Activated T-cell treated with anti-CD3 and anti-CD28 coated beads, Interleukin-2, amount 50 U/mL, for 4 hours (primary cell): ENCODE results near the gene VTI1B. TPM values are rescaled to one million over a fixed set of nuclear protein-coding genes. Genes with fewer than 3 reads are reported as not detected.

Source experiments
- ATAC-seq, 2 donors: fragments of 200-7000 bp; cut with Tn5 transposase; one replicate each; pipeline ENCODE4 v1.10.0; 2021
- DNase-seq: peaks from one replicate; pipeline ENCODE4 v3.0.0-alpha.2; 2020
- H3K27me3 Mint-ChIP-seq: one replicate; pipeline ENCODE4 v1.8.0; 2021; ENCODE audit warnings: low read depth, mixed read lengths
- H3K36me3 Mint-ChIP-seq: one replicate; pipeline ENCODE4 v1.8.0; 2022; ENCODE audit warnings: mixed read lengths; ENCODE audit not compliant: insufficient read depth
- H3K4me1 Mint-ChIP-seq: one replicate; pipeline ENCODE4 v1.8.0; 2021; ENCODE audit warnings: low read depth, mixed read lengths
- H3K4me3 Mint-ChIP-seq: one replicate; pipeline ENCODE4 v1.8.0; 2021; ENCODE audit warnings: mild to moderate bottlenecking, moderate library complexity, mixed read lengths
- H3K9me3 Mint-ChIP-seq: one replicate; pipeline ENCODE4 v1.8.0; 2021; ENCODE audit warnings: mixed read lengths
- total RNA-seq, 3 donors: library from RNA; stranded (reverse); gene quantifications; one replicate each; pipeline ENCODE4 v1.2.1, GENCODE V29; 2021

The VTI1B gene
- total RNA-seq, 3 donors from 2014 or later = 79.2 to 86.8 (median 80.1) TPM

- no peak for DNase-seq
- Mint-ChIP-seq H3K4me1 (no peaks in the 10 kb centered on the region), H3K27me3 (no peaks in the 10 kb centered on the region), H3K9me3 (no peaks in the 10 kb centered on the region), H3K4me3 (no peak overlapping the region), H3K36me3 (peaks cover 37% of the 10 kb centered on the region)
- no peak for ATAC-seq
Observed at GRCh38 chr14:67653651-67654280, 20.7 kb downstream of the VTI1B start.

- no peaks in the 10 kb centered on the region for H3K27me3 Mint-ChIP-seq
- no peak for ATAC-seq
- H3K4me3 Mint-ChIP-seq = no peak overlapping the region
- H3K9me3 Mint-ChIP-seq = no peaks in the 10 kb centered on the region
- no peak for DNase-seq
- H3K36me3 Mint-ChIP-seq = peaks cover 31% of the 10 kb centered on the region
- no peaks in the 10 kb centered on the region for H3K4me1 Mint-ChIP-seq
Observed at GRCh38 chr14:67652189-67652588, 22.2 kb downstream of the VTI1B start.

DNA sequence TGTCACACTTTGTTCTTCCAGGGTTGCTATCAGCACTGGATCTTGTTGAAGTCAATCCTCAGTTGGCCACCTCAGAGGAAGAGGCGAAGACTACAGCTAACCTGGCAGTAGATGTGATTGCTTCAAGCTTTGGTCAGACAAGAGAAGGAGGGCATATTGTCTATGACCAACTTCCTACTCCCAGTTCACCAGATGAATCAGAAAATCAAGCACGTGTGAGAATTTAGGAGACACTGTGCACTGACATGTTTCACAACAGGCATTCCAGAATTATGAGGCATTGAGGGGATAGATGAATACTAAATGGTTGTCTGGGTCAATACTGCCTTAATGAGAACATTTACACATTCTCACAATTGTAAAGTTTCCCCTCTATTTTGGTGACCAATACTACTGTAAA lies 23.7 kb downstream of the VTI1B start:
- no peak for ATAC-seq
- Mint-ChIP-seq H3K4me1 (no peaks in the 10 kb centered on the region), H3K4me3 (no peak overlapping the region), H3K9me3 (no peaks in the 10 kb centered on the region), H3K27me3 (no peaks in the 10 kb centered on the region), H3K36me3 (peaks cover 33% of the 10 kb centered on the region)
- DNase-seq = no peak

DNA sequence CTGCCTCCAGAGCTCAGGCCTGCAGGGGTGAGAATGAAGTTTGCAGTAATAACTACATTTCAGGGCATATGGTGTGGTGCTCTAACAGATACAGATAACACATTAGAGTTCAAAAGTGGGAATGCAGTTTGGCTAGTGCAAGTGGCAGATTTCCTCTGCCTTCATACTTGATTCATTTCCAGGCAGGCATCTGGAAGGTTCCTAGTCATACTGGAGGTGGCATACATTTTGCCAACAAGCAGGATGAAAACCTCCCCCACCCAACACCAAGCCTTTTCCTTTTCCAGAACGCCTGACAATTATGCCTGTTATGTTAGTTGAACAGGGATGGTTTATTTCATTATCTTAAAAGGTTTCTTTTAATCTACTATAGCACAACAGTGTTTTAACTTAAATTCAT lies 24.3 kb downstream of the VTI1B start:
- ATAC-seq = no peak

DNA sequence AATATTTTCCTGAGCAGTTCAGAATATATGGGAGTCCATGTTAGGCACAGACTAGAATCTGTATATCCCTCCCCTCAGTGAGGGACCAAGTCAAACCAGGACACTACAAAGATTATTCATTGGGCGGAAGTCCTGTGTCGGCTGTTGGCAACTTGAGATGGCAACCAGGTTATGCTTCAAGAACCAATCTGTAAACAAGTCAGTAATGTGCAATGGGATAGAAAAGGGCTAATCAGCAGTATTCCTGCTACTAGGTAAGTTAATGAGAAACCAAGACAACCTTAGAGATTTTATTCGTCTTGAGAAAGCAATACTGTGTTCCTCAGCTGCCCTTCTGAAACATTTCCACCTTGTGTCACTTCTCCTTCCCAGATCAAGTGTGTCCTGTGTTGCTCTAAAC lies 28.3 kb downstream of the VTI1B start:
- DNase-seq (no peak), ATAC-seq (no peak)
- Mint-ChIP-seq H3K27me3 (no peaks in the 10 kb centered on the region), H3K36me3 (peaks cover 23% of the 10 kb centered on the region), H3K9me3 (no peaks in the 10 kb centered on the region), H3K4me1 (peaks cover 8% of the 10 kb centered on the region), H3K4me3 (no peak overlapping the region)

More for the DNA sequence above, 24.3 kb downstream of the VTI1B start:
- Mint-ChIP-seq H3K36me3 (peaks cover 33% of the 10 kb centered on the region), H3K9me3 (no peaks in the 10 kb centered on the region), H3K4me3 (no peak overlapping the region), H3K4me1 (no peaks in the 10 kb centered on the region), H3K27me3 (no peaks in the 10 kb centered on the region)
- DNase-seq = no peak

GRCh38 chr14:67645414-67645813 lies 29.0 kb downstream of the VTI1B start:
- Mint-ChIP-seq H3K36me3 (peaks cover 17% of the 10 kb centered on the region), H3K4me1 (peaks cover 8% of the 10 kb centered on the region), H3K4me3 (no peak overlapping the region), H3K27me3 (no peaks in the 10 kb centered on the region), H3K9me3 (no peaks in the 10 kb centered on the region)
- DNase-seq (no peak), ATAC-seq (no peak)

DNA sequence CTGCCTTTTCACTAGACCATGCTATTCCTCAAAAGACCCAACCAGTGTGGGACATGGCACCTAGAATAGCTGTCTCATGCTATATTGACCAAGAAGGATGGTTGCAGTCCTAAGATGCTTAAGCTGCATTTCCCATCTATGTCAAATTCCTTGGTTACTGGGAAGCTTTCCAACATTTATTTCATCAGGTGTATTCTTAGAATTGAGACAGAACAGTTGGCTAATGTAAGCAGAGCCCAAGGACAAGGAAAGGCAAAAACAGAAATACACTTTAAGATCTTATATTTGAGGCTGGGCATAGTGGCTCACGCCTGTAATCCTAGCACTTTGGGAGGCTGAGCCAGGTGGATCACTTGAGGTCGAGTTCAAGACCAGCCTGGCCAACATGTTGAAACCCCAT lies 30.0 kb downstream of the VTI1B start:
- H3K36me3 Mint-ChIP-seq = peaks cover 10% of the 10 kb centered on the region
- no peak overlapping the region for H3K4me3 Mint-ChIP-seq
- DNase-seq (no peak), ATAC-seq (no peak)
- H3K4me1 Mint-ChIP-seq = peaks cover 8% of the 10 kb centered on the region
- H3K27me3 Mint-ChIP-seq = no peaks in the 10 kb centered on the region
- no peaks in the 10 kb centered on the region for H3K9me3 Mint-ChIP-seq

DNA sequence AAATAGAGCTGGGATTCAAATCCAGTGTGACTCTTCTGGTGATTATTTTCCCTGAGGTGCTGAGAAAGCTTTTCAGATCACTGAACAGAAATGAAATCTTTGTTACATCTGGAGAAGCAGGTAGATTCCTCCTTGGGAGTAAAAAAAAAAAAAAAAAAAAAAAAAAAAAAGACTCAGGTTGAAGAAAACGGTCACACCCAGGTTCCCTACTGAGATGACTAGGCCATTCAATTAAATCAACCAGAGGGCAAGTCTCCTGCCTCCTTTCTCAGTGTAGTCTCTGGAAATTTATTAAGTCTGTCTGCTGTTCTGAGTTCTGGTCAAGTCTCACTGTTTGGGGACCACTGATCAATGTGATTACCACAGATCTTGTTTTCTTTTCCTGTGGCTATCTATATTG lies 30.7 kb downstream of the VTI1B start:
- no peaks in the 10 kb centered on the region for H3K27me3 Mint-ChIP-seq
- peaks cover 9% of the 10 kb centered on the region for H3K36me3 Mint-ChIP-seq
- H3K4me3 Mint-ChIP-seq = no peak overlapping the region
- H3K4me1 Mint-ChIP-seq = peaks cover 8% of the 10 kb centered on the region
- ATAC-seq = no peak
- no peaks in the 10 kb centered on the region for H3K9me3 Mint-ChIP-seq
- no peak for DNase-seq

- H3K9me3 Mint-ChIP-seq = no peaks in the 10 kb centered on the region
- no peaks in the 10 kb centered on the region for H3K27me3 Mint-ChIP-seq
- peaks cover 6% of the 10 kb centered on the region for H3K36me3 Mint-ChIP-seq
- ATAC-seq = peak; percentile 69 to 79
- no peak overlapping the region for H3K4me3 Mint-ChIP-seq
- DNase-seq = no peak
- peaks cover 8% of the 10 kb centered on the region for H3K4me1 Mint-ChIP-seq
Observed at GRCh38 chr14:67641902-67642749, 32.3 kb downstream of the VTI1B start.

DNA sequence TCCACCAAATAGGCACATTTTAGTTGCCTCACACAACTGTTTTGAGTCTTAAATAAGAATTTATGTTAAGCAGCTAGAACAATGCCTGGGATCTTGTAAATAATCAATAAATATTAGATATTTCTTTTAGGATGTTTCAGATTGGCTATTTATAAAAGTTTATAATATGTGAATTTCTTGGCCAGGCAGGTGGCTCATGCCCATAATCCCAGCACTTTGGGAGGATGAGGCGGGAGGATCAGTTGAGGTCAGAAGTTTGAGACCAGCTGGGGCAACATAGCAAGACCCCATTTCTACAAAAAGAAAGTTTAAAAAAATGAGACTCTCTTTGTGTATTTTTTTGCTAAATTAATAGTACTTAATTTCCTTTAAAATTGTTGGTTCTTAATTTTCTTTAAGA lies 33.0 kb downstream of the VTI1B start:
- DNase-seq (no peak), ATAC-seq (no peak)
- H3K36me3 Mint-ChIP-seq = no peaks in the 10 kb centered on the region
- H3K4me3 Mint-ChIP-seq = no peak overlapping the region
- H3K9me3 Mint-ChIP-seq = no peaks in the 10 kb centered on the region
- H3K27me3 Mint-ChIP-seq = no peaks in the 10 kb centered on the region
- H3K4me1 Mint-ChIP-seq = peaks cover 8% of the 10 kb centered on the region

DNA sequence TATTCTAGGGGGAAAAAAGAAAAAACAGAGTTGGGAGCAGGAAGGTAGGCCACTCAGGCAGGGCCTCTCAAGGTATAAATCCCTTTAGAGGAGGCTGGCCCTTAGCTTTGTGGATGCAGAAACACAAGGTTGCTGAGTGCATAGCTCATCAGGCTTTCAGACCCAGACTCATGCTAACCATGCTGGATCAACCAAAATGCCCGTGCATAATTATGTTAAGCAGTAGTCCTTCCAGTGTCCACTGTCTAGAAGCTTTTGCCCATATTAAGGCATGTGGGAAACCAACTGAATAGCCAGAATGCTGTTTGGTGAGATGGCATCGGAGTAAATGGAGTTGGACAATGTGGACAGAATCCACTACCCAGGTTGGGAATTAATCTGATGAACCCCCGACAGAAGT lies 35.8 kb downstream of the VTI1B start:
- Mint-ChIP-seq H3K36me3 (no peaks in the 10 kb centered on the region), H3K27me3 (no peaks in the 10 kb centered on the region), H3K4me3 (no peak overlapping the region), H3K4me1 (peaks cover 8% of the 10 kb centered on the region), H3K9me3 (no peaks in the 10 kb centered on the region)
- no peak for DNase-seq
- no peak for ATAC-seq

DNA sequence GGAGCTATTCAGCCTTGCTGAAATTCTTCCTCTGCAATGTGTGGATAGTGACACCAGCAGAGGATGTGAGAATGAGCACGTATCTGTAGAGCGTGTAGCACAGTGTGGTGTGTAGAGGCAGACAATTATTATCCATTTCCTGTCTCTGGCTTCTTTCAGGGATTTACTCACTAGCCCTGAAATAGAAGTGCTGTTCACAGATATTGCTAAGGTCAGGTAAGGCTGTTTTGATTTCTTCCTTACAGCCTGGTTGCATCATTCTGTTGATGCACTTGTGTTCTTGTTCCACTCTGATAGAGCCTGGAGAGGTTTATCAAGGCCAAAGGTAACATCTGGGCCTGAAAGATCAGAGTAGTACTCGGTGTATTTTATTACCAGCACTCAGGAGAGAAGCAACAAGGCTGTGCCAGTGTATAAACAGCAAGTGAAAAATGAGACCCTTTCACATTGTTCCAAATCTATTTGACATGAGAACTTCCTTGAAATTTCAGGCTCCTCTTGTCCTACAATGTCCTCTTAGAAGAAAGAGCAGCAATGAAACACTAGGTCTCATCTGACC lies 38.0 kb downstream of the VTI1B start:
- Mint-ChIP-seq H3K9me3 (no peaks in the 10 kb centered on the region), H3K4me3 (no peak overlapping the region), H3K27me3 (no peaks in the 10 kb centered on the region), H3K4me1 (no peaks in the 10 kb centered on the region), H3K36me3 (peaks cover 5% of the 10 kb centered on the region)
- DNase-seq (no peak), ATAC-seq (no peak)

DNA sequence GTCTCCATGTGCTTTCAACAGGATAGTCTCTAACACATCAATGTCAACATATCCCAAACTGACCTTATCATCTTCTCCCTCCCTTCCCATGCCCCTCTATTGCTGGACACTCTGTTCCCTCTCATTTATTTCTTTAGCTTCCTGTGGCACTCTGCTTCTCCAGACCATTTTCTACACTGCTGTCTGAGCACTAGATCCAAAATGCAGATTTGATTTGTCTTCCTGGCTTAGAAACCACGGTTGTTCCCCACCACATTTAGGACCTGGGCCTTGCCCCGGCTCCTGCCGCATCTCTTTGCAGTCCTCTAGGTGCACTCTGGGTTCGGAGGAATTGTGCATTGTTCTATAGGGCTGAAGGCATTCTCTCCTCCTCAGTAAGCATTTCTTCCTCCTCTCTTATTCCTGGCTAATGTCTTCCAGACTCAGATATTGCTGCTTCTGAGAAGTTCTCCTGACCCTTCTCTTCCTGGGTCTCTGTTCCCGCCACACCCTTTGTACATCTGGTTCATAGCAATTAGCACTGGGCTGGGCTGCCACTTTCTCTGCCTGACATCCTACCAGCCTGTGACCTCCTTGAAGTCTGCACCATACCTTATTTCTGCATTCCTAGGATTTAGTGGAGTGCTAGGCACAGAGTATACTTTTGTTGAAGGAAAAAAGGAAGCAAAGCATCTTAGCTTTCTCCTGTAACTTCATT lies 40.8 kb downstream of the VTI1B start:
- Mint-ChIP-seq H3K9me3 (no peaks in the 10 kb centered on the region), H3K36me3 (peaks cover 5% of the 10 kb centered on the region), H3K27me3 (no peaks in the 10 kb centered on the region), H3K4me3 (no peak overlapping the region), H3K4me1 (no peaks in the 10 kb centered on the region)
- DNase-seq = no peak
- ATAC-seq = no peak

DNA sequence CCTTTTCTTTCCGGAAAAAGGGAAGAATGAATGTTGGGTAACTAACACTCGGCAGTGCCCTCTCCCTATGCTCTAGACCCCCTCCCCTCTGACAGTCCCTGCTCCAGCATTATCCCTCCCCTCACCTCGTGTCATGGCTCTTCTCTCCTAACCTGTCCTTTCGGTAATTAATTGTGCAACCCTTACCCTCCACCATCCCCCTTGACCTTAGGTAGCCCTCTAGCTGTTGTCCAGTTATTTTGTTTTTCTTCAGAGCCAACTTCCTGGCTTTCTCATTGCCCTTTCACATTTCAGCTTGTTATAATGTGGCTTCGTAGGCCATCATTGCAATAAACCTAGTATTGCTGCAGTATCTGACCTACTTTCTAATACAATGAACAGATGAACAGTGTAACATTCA lies 43.5 kb downstream of the VTI1B start:
- H3K27me3 Mint-ChIP-seq = no peaks in the 10 kb centered on the region
- no peaks in the 10 kb centered on the region for H3K9me3 Mint-ChIP-seq
- H3K4me3 Mint-ChIP-seq = no peak overlapping the region
- H3K4me1 Mint-ChIP-seq = no peaks in the 10 kb centered on the region
- DNase-seq (no peak), ATAC-seq (no peak)
- peaks cover 5% of the 10 kb centered on the region for H3K36me3 Mint-ChIP-seq
